Lower leg skin (tissue), 3 donors: ENCODE results near the gene CAP2.

ENCODE experiments used
- POLR2A ChIP-seq, 2 donors: fragments of 450-650 bp; IDR thresholded peaks; one replicate each; pipeline ENCODE4 v1.6.1; 2016 to 2017; ENCODE audit warnings: antibody characterized with exemption in 2 of 2, mild to moderate bottlenecking in 1 of 2, moderate library complexity in 1 of 2
- TF ChIP-seq, protein P1 (sequence below), 3 donors: fragments of 450-650 bp; IDR thresholded peaks; one replicate each; pipeline ENCODE4 v1.5.1; 2016; ENCODE audit warnings: antibody characterized with exemption in 3 of 3, mild to moderate bottlenecking in 3 of 3, moderate library complexity in 2 of 3

DNA sequence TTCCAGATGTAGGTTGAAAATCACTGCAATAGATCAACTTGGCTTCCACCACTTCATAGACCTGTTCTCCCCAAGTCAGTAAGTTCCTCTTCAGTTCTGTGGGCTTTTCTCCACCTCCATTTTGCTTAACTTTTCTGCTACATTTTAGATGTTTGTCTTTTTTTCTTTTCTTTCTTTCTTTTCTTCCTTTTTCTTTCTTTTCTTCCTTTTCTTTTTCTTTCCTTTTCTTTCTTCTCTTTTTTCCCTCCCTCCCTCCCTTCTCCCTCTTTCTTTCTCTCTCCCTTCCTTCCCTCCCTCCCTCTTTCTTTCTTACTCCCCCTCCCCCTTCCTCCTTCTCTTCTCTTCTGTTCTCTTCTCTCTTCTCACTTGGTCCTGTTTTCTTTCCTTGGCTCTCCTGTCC, 199.9 kb downstream of the CAP2 start:
- TF ChIP-seq, protein P1, sequence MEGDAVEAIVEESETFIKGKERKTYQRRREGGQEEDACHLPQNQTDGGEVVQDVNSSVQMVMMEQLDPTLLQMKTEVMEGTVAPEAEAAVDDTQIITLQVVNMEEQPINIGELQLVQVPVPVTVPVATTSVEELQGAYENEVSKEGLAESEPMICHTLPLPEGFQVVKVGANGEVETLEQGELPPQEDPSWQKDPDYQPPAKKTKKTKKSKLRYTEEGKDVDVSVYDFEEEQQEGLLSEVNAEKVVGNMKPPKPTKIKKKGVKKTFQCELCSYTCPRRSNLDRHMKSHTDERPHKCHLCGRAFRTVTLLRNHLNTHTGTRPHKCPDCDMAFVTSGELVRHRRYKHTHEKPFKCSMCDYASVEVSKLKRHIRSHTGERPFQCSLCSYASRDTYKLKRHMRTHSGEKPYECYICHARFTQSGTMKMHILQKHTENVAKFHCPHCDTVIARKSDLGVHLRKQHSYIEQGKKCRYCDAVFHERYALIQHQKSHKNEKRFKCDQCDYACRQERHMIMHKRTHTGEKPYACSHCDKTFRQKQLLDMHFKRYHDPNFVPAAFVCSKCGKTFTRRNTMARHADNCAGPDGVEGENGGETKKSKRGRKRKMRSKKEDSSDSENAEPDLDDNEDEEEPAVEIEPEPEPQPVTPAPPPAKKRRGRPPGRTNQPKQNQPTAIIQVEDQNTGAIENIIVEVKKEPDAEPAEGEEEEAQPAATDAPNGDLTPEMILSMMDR (IDR thresholded peaks at IDR 0.05), result no peak
- no peak for TF ChIP-seq POLR2A (IDR thresholded peaks at IDR 0.05)
